Astrocyte (in vitro differentiated cells and primary cell): ENCODE data around the gene OSTF1.

ENCODE experiments used
- CTCF ChIP-seq: IDR thresholded peaks from 2 replicates; pipeline ENCODE4 v1.5.1; 2011; ENCODE audit warnings: low read depth, mild to moderate bottlenecking, inconsistent platforms, low read length, moderate library complexity; ENCODE audit not compliant: insufficient read depth
- EZH2 ChIP-seq: IDR thresholded peaks from 2 replicates; pipeline ENCODE4 v1.6.1; 2012; ENCODE audit warnings: mild to moderate bottlenecking, low read length, inconsistent platforms; ENCODE audit not compliant: insufficient read depth

GRCh38 chr9:75130172-75130571 lies 41.9 kb downstream of the OSTF1 start:
- no peak for TF ChIP-seq CTCF
- TF ChIP-seq EZH2 = no peak
